ENCODE measurements around the gene C2orf72. TPM values are rescaled to one million over a fixed set of nuclear protein-coding genes. Genes with fewer than 3 reads are reported as not detected.

The C2orf72 gene
- total and polyA plus RNA-seq, 2 donors (not counting 3 experiments of a cell fraction or from before 2014, with no cell fraction given): 0.01 to 0.11 TPM

DNA sequence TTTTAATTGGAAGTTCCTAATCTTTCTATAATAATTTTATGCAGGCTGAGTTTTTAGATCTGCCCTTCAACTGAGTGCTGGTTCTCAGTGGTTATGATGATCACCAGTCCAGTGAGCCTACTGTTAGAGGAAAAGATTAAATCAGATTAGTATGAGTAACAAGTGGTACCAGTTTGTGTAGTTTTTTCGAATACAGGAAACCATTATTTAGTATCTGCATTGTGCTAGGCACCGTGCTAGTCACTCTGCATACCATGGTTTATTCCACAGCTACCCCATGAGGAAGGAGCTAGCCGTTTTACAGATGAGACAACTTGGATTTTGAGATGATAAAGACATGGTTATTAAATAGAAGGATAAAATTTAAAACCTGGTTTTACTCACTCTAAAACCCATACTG is 25.5 kb downstream of the C2orf72 start:
- TF ChIP-seq POLR2AphosphoS5 (IDR thresholded peaks at IDR 0.05; ENCODE audit: insufficient read depth, low read depth, low read length) (no peak), JUN (IDR thresholded peaks at IDR 0.05; ENCODE audit: borderline replicate concordance, insufficient read depth, insufficient read length, low read depth) (no peak), FOS (IDR thresholded peaks at IDR 0.05; ENCODE audit: borderline replicate concordance, insufficient read depth, low read length) (no peak)
- Histone ChIP-seq H3K9me1 (replicated peaks; ENCODE audit: control insufficient read depth, extremely low read depth, insufficient read depth, low read length) (no peaks in the 10 kb centered on the region), H3K4me1 (ENCODE audit: control insufficient read depth, extremely low read depth, insufficient read depth, low read length) (peaks cover 18% of the 10 kb centered on the region), H4K20me1 (replicated peaks; ENCODE audit: control insufficient read depth, extremely low read depth, insufficient read depth, low read length) (peaks cover 2% of the 10 kb centered on the region), H2AFZ (ENCODE audit: low read depth, low read length) (no peak overlapping the region), H3K27me3 (ENCODE audit: control insufficient read depth in 2 of 2, insufficient read depth in 2 of 2, low read length in 2 of 2) (no peaks in the 10 kb centered on the region), H3K4me3 (replicated peaks in 1 of 3; ENCODE audit: insufficient read depth in 1 of 3, low read depth in 1 of 3, low read length in 3 of 3) (no peak overlapping the region), H3K4me2 (ENCODE audit: insufficient read depth, low read length) (no peak overlapping the region), H3K36me3 (ENCODE audit: control insufficient read depth in 2 of 2, extremely low read depth in 1 of 2, insufficient read depth in 2 of 2, low read length in 2 of 2) (peaks cover 13 to 37% of the 10 kb centered on the region in 2 experiments), H3K9me3 (replicated peaks; ENCODE audit: control insufficient read depth, insufficient read depth, low read length) (no peaks in the 10 kb centered on the region), H3K79me2 (ENCODE audit: control insufficient read depth, insufficient read depth, low read length) (peaks cover 62% of the 10 kb centered on the region), H3K9ac (replicated peaks; ENCODE audit: extremely low read depth, insufficient read depth, low read length) (no peak overlapping the region), H3K27ac (ENCODE audit: insufficient read depth, low read depth, low read length) (no peak overlapping the region)
- BruUV-seq (replicated peaks): no TSS peak
- dilution Hi-C loops (cut with MboI; ENCODE audit: extremely low pct_ligation_motif_present, low sequenced_read_pairs) (no loop called here), intact Hi-C loops (cut with micrococcal nuclease) (no loop called here)
- no peak for FAIRE-seq
- POLR2A ChIA-PET: no interaction called here
- CTCF ChIA-PET: no interaction called here
- DNase-seq (ENCODE audit: low read depth, low spot score): no peak

GRCh38 chr2:231063347-231063746 is 26.0 kb downstream of the C2orf72 start:
- Histone ChIP-seq H3K4me3 (replicated peaks in 1 of 3; ENCODE audit: insufficient read depth in 1 of 3, low read depth in 1 of 3, low read length in 3 of 3) (no peak overlapping the region), H3K27ac (ENCODE audit: insufficient read depth, low read depth, low read length) (no peak overlapping the region), H3K4me1 (ENCODE audit: control insufficient read depth, extremely low read depth, insufficient read depth, low read length) (peaks cover 17% of the 10 kb centered on the region), H3K79me2 (ENCODE audit: control insufficient read depth, insufficient read depth, low read length) (peaks cover 58% of the 10 kb centered on the region), H3K4me2 (ENCODE audit: insufficient read depth, low read length) (no peak overlapping the region), H4K20me1 (replicated peaks; ENCODE audit: control insufficient read depth, extremely low read depth, insufficient read depth, low read length) (peaks cover 2% of the 10 kb centered on the region), H2AFZ (ENCODE audit: low read depth, low read length) (no peak overlapping the region), H3K9me1 (replicated peaks; ENCODE audit: control insufficient read depth, extremely low read depth, insufficient read depth, low read length) (no peaks in the 10 kb centered on the region), H3K9ac (replicated peaks; ENCODE audit: extremely low read depth, insufficient read depth, low read length) (no peak overlapping the region), H3K36me3 (ENCODE audit: control insufficient read depth in 2 of 2, extremely low read depth in 1 of 2, insufficient read depth in 2 of 2, low read length in 2 of 2) (peaks cover 13 to 42% of the 10 kb centered on the region in 2 experiments), H3K27me3 (ENCODE audit: control insufficient read depth in 2 of 2, insufficient read depth in 2 of 2, low read length in 2 of 2) (no peaks in the 10 kb centered on the region), H3K9me3 (replicated peaks; ENCODE audit: control insufficient read depth, insufficient read depth, low read length) (no peaks in the 10 kb centered on the region)
- BruUV-seq (replicated peaks): no TSS peak
- no peak for FAIRE-seq
- intact Hi-C loops (cut with micrococcal nuclease) (no loop called here), dilution Hi-C loops (cut with MboI; ENCODE audit: extremely low pct_ligation_motif_present, low sequenced_read_pairs) (no loop called here)
- TF ChIP-seq FOS (IDR thresholded peaks at IDR 0.05; ENCODE audit: borderline replicate concordance, insufficient read depth, low read length) (no peak), EZH2 (IDR thresholded peaks at IDR 0.05; ENCODE audit: borderline replicate concordance, low read depth, low read length, severe bottlenecking) (no peak), MYC (IDR thresholded peaks at IDR 0.05; ENCODE audit: low read depth, low read length) (no peak), POLR2A (IDR thresholded peaks at IDR 0.05; ENCODE audit: low read depth, low read length) (no peak), MAX (IDR thresholded peaks at IDR 0.05; ENCODE audit: insufficient read depth, insufficient read length) (no peak), CTCF (IDR thresholded peaks at IDR 0.05; ENCODE audit: extremely low read depth in 1 of 2, insufficient read depth in 1 of 2, low read depth in 1 of 2, low read length in 2 of 2) (no peak), GATA2 (IDR thresholded peaks at IDR 0.05; ENCODE audit: insufficient read depth, insufficient read length, low read depth, low read length) (no peak), JUN (IDR thresholded peaks at IDR 0.05; ENCODE audit: borderline replicate concordance, insufficient read depth, insufficient read length, low read depth) (no peak), POLR2AphosphoS5 (IDR thresholded peaks at IDR 0.05; ENCODE audit: insufficient read depth, low read depth, low read length) (no peak)
- CTCF ChIA-PET: no interaction called here
- DNase-seq (ENCODE audit: low read depth, low spot score): no peak
- POLR2A ChIA-PET: no interaction called here

Measured in endothelial cell of umbilical vein (primary cell).